GM11168 (cell line): ENCODE results near the gene DAND5.

Source experiments
- in situ Hi-C: fragments of 300-500 bp; cut with MboI; formaldehyde crosslinking; loops from one replicate; pipeline ENCODE4 v1.12.0; 2022; ENCODE audit warnings: low sequenced_read_pairs; ENCODE audit not compliant: unreplicated experiment

Gene DAND5

DNA sequence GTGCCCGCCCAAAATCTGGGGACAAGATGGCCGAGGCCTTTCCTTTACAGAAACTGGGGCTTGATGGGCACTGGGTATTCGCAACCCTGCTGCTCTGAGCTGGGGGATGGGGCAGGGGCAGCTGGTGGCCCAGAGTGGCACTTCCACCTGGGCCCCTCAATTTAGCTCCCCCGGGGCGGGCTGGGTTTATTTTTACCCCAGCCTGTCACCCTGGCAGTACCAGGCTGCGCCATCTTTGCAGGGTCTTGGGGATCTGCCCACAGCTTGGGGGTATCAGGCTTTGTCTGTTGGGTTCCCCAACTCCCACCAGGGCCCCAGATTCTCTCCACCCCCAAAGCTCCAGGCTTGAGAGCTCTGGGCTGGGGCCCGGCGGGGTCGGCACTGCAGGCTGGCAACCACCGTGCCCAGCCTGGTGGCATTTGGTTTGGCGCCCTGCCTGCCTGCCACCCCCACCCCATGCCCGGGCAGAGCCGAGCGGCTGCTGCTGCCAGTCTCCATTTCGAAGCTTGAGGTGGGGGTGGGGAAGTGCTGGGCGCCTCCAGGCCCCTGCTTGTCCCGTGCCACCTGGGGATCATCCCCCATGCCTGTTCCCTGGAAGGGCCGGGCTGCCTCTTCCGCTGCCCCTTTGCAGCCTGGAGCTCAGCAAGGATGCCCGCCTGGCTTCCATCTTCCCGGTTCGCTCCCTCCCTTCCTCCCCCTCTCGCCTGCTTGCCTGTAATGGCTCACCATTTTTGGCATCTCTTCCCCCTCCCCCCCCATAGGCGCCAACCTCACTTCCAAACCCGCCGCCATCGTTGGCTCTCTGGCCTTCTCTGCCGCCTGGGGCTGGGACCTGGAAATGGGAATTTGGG lies 37.3 kb downstream of the DAND5 start:
- in situ Hi-C loops, result no loop called here

DNA sequence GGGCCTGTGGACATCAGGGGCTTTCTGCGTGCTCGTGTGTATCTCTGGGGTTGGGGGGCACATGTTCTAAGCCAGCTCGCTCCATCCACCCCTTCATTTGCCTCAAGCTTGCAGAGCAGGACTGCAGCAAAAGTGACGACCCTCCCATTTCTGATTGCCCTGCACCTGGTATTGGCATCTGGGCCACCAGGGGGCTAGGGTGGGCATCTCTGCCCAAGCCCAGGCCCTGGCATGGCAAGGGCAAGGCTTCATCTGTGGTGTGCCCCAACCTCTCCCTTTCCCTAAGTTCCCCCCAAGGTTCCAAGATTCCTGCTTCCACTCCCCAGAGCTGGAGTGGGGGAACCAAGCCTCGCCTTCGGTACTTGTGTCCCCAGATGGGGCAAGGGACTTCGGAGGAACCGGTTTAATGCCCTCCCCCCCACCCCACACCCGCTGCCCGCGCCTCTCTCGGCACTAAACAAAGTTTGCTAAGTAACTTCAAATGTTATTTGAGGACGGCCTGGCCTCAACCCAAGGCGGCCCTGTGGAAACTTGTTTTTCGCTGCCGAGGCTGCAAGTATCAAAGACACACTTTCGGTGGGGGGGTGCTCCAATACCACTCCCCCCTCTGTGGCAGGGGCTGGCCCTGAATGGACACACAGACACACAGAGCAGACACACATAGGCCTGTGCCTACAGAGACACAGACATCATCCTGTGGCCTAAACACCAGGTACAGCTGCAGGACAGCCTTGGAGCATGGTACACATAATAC lies 38.1 kb downstream of the DAND5 start:
- in situ Hi-C loops, result no loop called here

DNA sequence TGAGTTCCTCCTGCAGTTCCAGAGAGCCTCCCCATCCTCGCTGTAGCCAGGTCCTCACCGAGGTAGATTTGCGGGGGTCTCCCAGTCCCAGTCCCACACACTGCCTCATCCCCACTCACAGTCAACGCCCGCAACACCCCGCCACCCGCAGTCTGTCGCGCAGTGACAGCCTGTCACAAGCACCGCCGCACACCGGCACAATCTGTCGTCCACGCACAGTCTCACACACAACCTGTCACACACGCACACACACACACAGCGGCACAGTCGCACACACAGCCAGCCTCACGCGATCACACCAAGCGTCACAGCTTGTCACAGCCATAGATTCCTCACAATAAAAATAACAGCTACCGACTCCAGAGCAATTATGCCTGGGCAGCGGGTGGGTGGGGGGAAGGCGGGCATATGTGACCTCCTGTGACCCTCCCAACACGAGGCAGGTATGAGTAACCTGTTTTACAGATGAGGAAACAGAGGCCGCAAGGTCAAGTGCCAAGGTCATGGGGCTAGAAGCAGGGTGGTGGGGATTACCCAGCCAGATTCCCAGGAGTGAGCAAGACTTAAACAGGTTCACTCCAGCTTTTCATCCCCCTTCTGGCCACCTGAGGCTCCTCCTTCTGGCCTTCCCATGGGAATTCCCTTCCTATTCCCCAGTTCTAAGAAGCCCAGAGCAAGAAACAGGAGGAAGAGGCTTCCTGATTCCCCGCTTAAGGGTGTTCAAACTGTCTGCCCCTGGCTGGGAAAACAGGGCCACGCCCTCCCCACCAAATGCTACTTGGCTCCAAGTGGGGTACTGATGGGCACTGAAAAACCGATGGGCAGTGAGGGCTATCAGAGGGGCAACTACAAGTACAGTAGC lies 39.8 kb downstream of the DAND5 start:
- in situ Hi-C loops, result no loop called here

DNA sequence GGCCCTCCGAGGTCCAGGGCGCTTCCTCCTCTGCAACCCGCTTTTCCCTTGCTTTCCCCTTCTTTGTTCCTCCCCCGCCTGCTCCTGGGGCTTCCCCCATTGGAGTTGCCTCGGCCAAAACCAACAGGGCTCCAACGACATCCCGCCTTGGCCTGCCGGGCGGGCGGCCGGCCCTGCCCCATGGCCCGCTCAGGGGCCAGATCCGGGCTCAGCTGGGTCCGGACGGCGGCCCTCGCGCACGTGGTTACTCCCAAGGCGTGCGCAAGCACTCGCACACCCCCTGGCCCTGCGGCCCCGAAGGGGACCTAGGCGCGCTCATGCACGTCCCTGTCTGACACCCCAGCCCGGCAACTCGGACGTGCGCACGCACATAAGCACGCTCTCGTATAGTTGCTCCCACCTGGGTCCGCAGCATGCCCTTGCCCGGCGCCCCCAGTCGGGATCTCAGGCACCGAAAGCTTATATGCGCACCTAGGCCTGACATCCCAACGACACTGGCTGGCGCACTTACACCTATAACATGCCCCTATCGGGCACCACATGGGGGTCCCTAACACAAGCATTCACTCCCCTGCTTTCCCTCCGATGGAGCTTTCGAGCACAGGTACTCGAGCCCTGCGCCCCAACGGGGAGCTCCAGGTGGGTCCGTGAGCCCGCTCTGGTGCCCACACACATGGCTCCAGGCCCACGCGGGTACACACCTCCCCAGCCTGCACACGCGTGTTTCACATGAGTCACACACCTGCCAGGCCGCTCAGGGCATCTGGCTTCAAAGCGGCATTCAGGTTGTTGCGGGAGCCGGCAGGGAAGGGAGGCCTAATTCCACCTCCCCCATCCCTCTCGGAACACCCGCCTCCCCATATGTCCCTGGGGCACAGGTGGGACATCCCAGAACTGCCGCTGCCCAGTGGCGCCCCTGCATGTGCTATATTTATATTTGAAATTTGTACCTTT lies 40.9 kb downstream of the DAND5 start:
- in situ Hi-C loops, result no loop called here

DNA sequence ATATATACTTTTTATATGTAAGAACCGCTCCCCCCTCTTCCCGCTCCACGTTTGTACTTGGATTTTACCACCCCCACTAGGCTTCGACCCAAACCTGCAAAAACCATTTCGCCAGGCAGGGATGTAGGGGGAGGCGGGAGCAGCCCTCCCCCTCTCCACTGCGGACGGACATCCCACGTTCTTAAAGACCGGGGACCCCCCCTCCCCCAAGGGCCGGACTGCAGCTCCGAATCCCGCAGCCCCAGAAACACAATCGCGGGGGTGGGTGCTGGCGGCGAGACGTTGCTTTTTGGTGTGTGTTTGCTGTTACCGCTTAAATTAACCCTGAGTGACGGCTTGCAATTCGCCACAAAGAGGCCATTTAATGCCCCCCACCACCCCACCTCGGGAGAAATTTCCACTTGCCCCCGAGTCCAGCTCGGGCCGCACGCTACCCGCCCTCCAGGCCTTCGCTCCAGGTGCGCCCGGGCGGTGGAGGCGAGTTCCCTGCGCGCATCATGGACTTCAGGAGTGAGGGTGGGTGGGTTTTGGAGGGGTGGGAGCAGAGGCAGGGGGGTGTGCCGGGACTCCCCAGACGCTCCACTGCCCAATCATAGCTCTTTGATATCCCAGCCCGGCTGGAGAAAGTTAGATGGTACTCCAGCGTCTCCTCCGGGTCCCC lies 41.7 kb downstream of the DAND5 start:
- in situ Hi-C loops, result no loop called here

DNA sequence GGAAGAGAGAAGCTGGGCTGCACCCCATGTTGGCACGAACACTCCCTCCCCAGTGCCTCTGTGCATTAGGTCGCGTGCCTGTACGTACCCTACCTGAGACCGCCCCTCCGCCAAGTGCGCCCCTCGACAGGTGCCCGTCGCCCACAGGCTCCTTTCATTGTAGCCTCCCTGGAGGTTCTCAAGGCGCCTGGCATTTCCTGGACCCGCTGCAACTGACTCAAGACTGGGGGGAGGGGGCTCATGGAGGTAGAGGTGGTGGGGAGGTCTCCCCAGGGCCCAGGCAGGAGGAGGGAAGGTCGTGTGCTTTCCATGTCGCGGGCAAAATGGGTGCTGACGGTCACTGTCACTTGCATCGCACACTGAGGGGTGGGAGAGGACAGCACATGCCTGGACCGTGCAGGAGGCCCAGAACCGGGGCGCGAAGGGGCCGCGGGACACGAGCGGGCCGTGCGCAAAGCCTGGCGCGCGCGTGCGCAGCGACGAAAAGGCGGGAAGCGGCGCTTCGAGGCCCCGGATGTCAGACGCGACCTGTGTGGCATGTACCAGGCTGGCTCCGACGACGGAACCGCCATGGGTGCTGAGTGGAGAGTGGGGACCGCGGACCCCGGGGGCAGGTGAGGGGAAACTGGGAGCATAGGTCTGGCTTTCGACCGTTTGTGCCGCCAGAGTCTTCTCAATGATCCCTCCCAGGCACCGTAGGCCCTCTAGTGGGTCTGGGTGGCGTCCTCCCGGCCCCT lies 42.4 kb downstream of the DAND5 start:
- in situ Hi-C loops, result no loop called here

DNA sequence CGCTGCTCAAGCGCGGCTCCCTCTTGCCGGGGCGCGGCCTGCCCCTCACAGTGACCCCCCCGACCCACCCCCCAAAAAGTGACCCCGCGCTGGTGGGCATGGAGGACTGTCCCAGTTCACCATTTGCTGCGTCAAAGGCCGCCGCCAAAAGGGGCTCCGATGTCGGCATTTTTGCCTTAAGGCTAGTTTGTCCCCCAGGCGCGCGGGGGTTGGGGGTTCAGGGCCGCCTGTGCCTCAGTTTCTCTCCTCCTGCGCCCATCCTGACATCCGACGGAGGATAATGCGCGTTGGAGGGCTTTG lies 43.0 kb downstream of the DAND5 start:
- in situ Hi-C loops, result no loop called here

DNA sequence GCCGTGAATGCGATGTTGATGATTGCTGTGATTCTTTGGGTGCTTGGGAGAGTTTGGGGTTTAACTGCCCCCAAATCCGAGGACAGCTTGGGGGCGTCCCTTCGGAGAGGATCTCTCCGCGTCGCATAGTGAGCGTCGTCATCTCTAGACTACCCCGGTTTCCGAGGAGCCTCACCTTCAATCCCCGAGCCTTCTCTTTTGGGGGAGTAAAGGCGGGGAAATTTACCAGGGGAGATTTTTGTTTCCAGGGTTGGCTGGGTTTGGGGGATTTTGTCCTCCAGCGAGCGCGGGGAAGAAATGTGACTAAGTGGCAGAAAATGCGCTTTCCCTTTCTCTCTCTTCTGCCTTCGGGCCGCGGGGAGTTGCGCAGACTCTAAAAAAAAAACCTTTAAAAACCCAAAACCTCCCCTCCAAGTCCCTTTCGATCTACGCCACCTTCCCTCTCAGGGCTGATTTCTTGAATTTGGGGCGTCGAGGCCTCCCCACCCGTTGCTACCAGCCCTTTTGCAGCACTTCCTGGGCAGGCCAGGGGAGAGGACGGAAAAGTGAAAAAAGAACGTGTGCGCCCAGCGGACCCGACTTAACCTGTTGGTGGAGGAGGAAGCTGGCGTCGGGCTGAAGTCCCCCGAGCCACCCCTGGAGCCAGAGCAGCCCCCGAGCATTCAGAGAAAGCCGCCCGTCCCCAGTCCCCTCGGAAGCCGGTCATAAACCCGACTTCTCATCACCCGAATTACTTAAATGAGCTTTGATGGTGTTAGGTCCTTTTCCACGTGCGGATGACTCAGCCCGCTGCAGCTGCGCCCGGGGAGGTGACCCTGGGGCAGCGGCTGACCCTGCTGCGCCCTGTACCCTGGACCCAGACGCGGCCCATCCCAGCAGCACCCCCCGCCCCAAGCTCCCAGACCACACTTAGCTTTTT lies 43.6 kb downstream of the DAND5 start:
- in situ Hi-C loops, result no loop called here

DNA sequence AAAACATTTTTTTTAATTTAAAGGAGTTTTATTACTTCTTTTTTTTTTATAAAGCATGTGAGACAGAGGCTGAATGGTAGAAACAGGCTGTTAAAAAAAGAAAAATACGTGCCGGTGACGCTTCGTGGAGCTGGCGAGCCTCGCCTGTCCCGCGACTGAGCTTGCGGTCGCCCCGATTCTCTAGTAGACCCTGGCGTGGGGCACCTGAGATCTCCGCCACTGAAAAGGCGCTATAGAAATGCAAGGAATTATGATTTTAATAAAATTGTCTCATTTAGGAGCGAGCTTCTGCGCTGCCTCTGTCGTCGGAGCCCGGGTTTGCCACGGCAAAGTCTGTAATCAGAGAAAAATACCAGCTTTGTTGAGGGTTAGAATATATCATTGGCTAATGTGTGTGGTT lies 44.3 kb downstream of the DAND5 start:
- in situ Hi-C loops, result no loop called here

DNA sequence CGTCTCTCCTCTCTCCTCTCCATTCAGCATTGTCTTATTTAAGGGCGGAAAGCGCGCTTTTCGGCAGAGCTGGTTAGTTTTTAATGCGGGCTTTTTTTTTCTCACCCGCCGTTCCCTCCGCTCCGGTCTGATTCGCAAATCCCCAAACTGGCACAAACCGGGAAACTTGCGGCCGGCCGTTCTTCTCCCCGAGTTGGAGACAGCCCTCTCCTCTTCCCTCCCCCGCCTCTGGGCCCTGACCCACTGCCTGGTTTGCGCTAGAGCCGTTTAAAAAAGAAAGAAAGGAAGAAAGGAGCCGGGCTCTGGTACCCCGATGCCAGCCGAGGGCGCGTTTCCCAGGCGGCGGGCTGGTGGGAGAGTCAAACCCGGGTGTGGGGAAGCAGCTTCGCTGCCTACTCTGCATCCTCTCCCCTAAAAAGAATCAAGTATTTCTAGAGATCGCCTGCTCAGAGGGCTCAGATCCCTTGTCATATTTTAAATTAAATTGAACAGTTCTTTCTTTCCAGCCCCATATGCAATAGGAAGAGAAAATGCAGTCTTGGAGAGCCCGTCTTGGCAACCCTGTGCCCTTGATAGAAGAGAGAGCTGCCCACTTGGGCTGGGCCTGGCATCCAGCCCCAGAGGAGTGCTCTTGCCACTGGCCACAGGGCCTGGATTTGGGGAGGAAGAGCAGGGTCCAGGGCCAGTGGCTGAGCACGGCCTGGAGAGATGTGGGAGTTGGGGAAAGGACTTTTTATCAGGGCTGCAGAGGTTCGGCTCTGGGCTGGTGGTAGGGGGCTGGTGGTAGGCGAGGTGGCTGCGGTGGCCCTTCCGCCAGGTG lies 44.9 kb downstream of the DAND5 start:
- in situ Hi-C loops, result no loop called here

DNA sequence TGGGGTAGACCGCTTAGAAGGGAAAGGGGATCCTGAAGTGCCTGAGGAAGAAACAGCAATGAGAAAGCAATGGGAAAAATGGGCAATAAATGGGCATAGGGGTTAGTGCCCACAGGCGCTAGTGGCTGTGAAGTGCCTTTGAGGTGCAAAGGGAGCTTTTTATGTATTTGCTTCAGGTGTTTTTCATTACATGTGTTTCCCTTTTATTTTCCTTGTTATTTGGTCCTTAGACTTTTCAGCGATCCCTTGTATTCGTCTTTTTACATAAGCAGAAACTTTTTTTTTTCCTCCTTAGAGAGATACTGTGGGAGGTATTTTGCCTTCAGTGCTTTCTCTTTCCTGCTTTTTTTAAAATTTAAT lies 45.5 kb downstream of the DAND5 start:
- in situ Hi-C loops, result no loop called here

DNA sequence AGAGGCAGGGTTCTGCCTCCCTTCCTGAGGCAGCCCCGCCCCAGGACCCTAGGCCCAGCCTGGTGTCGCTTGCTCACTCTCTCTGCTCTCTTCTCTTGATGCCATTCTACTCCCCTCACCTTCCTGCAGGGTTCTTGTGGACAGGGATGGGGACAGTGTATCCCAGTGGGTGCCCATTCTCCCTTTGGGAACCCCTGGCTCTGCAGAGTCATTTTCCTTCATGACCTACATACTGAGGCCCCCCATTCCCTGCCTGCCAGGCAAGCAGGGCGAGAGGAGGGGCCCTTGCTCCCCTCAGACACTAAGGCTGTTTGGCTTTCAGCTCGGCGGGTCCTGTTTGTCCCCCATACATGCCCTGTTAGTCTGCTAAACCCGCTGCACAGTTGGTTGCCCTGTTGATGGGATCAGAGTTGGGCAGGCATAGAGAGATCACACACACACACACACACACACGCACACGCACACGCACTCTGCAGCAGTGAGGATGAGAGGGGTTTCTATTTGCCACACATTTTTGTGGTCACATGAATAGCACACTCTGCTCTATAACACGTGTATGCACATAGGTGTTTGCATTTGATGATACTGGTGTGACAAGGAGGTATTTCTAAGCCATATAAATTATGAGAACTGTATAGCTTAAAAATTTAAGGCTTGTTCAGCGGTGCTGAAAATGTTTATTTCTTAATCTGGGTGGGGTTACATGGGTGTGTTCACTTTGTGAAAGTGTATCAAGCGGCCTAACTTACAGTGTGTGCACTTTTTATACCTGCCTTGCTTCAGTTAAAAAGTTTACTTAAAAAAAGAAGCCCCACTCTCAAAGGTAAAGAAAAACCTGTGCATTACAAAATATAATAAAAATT lies 46.2 kb downstream of the DAND5 start:
- in situ Hi-C loops, result no loop called here

DNA sequence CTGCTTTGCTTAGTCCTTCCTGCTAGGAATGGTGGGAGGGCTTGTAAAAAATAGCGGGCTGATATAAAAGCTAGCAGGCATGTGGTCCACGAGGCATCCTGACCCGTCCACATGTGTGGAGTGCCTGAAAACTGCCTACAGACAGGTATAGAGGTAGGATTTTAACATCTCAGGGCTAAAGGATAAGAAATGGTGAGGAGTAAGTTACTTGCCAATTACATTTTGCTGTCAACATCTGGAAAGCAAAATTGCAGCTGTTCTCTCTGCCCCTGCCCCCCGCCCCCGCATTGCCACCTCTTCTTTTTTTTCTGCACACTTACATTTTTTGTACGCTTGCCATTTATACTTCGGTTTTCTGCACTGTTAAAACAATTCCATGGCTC lies 46.9 kb downstream of the DAND5 start:
- in situ Hi-C loops, result no loop called here

DNA sequence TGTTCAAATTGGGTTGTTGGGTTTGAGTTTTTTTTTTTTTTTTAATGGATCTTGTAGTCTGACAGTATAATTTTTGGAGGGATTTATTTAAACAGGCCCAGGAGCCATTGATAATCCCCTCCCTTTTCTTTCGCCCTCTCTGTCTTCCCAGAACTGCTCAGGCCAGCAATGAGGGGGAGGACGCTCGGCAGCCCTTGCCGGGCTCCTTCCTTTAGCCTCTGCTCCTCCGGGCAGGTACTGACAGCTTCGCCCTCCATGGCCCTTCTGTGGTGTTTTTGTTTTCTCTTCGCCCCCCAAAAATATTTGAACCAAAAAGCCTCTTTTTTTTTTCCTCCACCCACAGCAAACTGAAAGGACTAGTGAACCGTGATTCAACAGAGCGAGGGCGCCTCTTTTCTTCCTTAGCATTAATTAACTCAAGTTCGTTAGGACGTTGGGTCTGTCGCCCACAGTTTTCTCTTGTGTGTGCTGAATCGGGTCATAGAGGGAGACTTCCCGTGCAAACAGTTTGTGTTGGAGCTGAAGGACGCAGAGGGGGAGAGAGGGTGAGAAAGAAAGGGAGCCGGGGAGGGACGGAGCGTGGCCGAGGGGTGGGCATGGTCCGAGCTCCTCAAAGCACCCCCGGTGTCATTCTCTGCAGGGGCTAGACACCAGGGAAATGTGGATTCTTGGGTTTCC lies 47.4 kb downstream of the DAND5 start:
- in situ Hi-C loops, result no loop called here

DNA sequence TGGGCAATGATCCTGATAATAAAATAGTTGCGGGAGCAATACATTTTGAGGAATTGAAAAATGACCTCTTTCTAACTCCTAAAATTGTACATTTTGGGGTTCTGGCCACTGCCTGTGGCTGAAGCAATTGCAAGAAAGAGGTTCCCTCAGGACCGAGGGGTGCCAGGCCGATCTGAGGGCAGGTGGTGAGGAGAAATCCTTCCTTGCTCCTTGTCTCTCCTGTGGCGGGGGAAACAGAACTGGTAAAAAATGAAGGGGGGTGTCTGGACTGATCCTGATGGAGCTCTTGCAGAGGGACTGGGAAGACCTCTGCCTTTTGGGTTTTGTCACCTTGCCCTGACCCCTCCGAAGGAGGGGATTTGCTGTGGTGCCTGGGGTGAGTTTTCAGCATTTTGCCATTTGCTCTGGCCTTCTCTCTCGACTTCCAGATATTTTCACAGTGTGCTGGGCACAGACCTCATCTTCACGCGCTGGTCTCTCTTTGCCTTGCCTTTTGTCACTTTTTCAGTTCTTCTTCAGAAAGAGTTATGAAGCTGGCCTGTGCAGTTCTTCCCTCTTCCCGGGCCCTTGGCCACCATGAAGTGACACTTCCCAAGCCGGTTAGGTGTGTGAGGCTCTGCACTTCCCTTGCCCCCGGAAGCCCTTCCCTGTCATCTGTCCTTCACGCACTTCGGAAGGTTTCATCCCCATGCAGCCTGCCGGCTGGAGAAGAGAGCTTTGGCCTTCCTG lies 48.1 kb downstream of the DAND5 start:
- in situ Hi-C loops, result no loop called here
